Neuronal stem cell (in vitro differentiated cells): ENCODE results near the gene SORBS1.

Experiments
- DNase-seq: peaks from one replicate; pipeline ENCODE4 v3.0.0-alpha.2; 2013; ENCODE audit warnings: low spot score
- H2AFZ ChIP-seq: one replicate; pipeline ENCODE4 v1.6.1; 2013; ENCODE audit warnings: mild to moderate bottlenecking, low read length, inconsistent platforms
- H2AK5ac ChIP-seq: 2 replicates; pipeline ENCODE4 v1.6.1; 2013; ENCODE audit warnings: low read depth, mild to moderate bottlenecking, inconsistent platforms, low read length, moderate library complexity, mixed read lengths
- H2BK120ac ChIP-seq: 2 replicates; pipeline ENCODE4 v1.6.1; 2013; ENCODE audit warnings: low read depth, mild to moderate bottlenecking, inconsistent platforms, low read length, moderate library complexity, mixed read lengths
- H2BK12ac ChIP-seq: one replicate; pipeline ENCODE4 v1.6.1; 2013; ENCODE audit warnings: low read length, inconsistent platforms
- H2BK15ac ChIP-seq: 2 replicates; pipeline ENCODE4 v1.6.1; 2013; ENCODE audit warnings: mild to moderate bottlenecking, low read length, inconsistent platforms, mixed read lengths
- H2BK5ac ChIP-seq: one replicate; pipeline ENCODE4 v1.6.1; 2013; ENCODE audit warnings: inconsistent platforms, mild to moderate bottlenecking, low read length, moderate library complexity
- H3K14ac ChIP-seq: one replicate; pipeline ENCODE4 v1.6.1; 2013; ENCODE audit warnings: low read length, inconsistent platforms
- H3K18ac ChIP-seq: 2 replicates; pipeline ENCODE4 v1.6.1; 2013; ENCODE audit warnings: low read length, inconsistent platforms
- H3K23ac ChIP-seq: 2 replicates; pipeline ENCODE4 v1.6.1; 2013; ENCODE audit warnings: low read depth, mild to moderate bottlenecking, mixed read lengths, low read length, inconsistent platforms; ENCODE audit not compliant: poor library complexity
- H3K27ac ChIP-seq: replicated peaks from 3 replicates; pipeline ENCODE4 v1.5.1; 2013; ENCODE audit warnings: low read length, inconsistent platforms
- H3K27me3 ChIP-seq, 3 experiments: 2 replicates each; pipeline ENCODE4 v1.6.1; 2013; ENCODE audit warnings: low read length in 3 of 3, mild to moderate bottlenecking in 2 of 3, inconsistent platforms in 1 of 3, low read depth in 1 of 3, mixed read lengths in 1 of 3, moderate library complexity in 1 of 3; ENCODE audit not compliant: control insufficient read depth in 3 of 3, insufficient read depth in 3 of 3
- H3K36me3 ChIP-seq, 2 donors: replicated peaks in 1 of 2; 2 replicates each; pipeline ENCODE4 v1.6.1; 2013; ENCODE audit warnings: low read length in 2 of 2; ENCODE audit not compliant: control insufficient read depth in 2 of 2, insufficient read depth in 2 of 2
- H3K4ac ChIP-seq: 2 replicates; pipeline ENCODE4 v1.6.1; 2013; ENCODE audit warnings: inconsistent platforms, mild to moderate bottlenecking, low read length, moderate library complexity
- H3K4me1 ChIP-seq, 2 donors: 1 replicate in 1 of 2; 2 replicates in 1 of 2; pipeline ENCODE4 v1.6.1; 2013; ENCODE audit warnings: low read length in 2 of 2, low read depth in 1 of 2; ENCODE audit not compliant: control insufficient read depth in 2 of 2, insufficient read depth in 1 of 2
- H3K4me2 ChIP-seq: one replicate; pipeline ENCODE4 v1.6.1; 2013; ENCODE audit warnings: mild to moderate bottlenecking, low read length, inconsistent platforms; ENCODE audit not compliant: insufficient read depth, poor library complexity, severe bottlenecking
- H3K4me3 ChIP-seq, 2 donors: 2 replicates each; pipeline ENCODE4 v1.5.1; 2013; ENCODE audit warnings: low read length in 2 of 2, mild to moderate bottlenecking in 2 of 2, inconsistent platforms in 1 of 2, moderate library complexity in 1 of 2
- H3K79me1 ChIP-seq: one replicate; pipeline ENCODE4 v1.6.1; 2013; ENCODE audit warnings: low read depth, mild to moderate bottlenecking, inconsistent platforms, low read length, moderate library complexity
- H3K9ac ChIP-seq: one replicate; pipeline ENCODE4 v1.6.1; 2013; ENCODE audit warnings: mild to moderate bottlenecking, low read depth, low read length, inconsistent platforms; ENCODE audit not compliant: poor library complexity
- H3K9me3 ChIP-seq, 2 donors: replicated peaks in 1 of 2; 2 replicates each; pipeline versions ENCODE3 to v1.6.1; 2013; ENCODE audit warnings: low read length in 2 of 2, mild to moderate bottlenecking in 2 of 2, inconsistent platforms in 1 of 2, low read depth in 1 of 2, mixed read lengths in 1 of 2, moderate library complexity in 1 of 2; ENCODE audit not compliant: control insufficient read depth in 2 of 2, insufficient read depth in 1 of 2
- H4K8ac ChIP-seq: one replicate; pipeline ENCODE4 v1.6.1; 2013; ENCODE audit warnings: low read depth, mild to moderate bottlenecking, inconsistent platforms, low read length, moderate library complexity
- H4K91ac ChIP-seq: one replicate; pipeline ENCODE4 v1.6.1; 2013; ENCODE audit warnings: low read length, low read depth, mild to moderate bottlenecking, inconsistent platforms; ENCODE audit not compliant: poor library complexity
- WGBS, 2 donors: extraction: QIAGEN DNeasy Blood & Tissue Kit; methylation state at CpG; one replicate each; pipeline ENCODE4 v1.1.7; 2013; ENCODE audit warnings: missing lambda C conversion rate in 2 of 2, mixed read lengths in 1 of 2; ENCODE audit not compliant: insufficient read length in 2 of 2, insufficient replicate concordance in 1 of 2; ENCODE audit errors: extremely low coverage in 2 of 2; 5-methylcytosine and 5-hydroxymethylcytosine counted together

The SORBS1 gene

DNA sequence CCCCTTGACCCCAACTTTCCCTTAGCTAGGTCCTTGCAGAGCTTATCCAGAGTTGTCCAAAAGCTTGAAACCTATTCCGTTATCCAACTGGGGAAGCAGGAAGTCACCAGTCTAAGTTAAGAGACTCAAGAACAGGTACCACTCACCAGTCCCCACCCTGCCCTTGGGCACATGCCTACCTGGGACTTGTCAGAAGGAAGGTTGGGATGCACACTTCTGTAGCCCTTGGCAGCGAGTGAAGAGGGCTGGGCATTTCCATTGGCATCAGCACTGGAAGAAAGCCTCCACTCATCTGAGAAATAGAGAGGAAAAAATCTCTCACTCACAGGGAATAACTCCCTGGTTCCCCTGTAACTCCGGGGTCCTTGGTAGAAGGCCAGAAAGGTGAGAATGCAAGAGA lies 139.4 kb downstream of the SORBS1 start:
- no peak overlapping the region for H3K18ac ChIP-seq
- no peaks in the 10 kb centered on the region for H3K79me1 ChIP-seq
- no peak overlapping the region for H2AK5ac ChIP-seq
- no peaks in the 10 kb centered on the region for H3K9me3 ChIP-seq
- H3K4me3 ChIP-seq: no peak overlapping the region
- H3K27me3 ChIP-seq: no peaks in the 10 kb centered on the region
- no peak overlapping the region for H3K4me2 ChIP-seq
- H2BK15ac ChIP-seq: no peak overlapping the region
- no CpG with 5 or more reads among the region's 3 CpGs for WGBS, 2 donors
- no peak overlapping the region for H2BK120ac ChIP-seq
- no peaks in the 10 kb centered on the region for H3K36me3 ChIP-seq
- H3K14ac ChIP-seq: no peak overlapping the region
- no peak overlapping the region for H3K4ac ChIP-seq
- H3K4me1 ChIP-seq: no peaks in the 10 kb centered on the region
- H3K23ac ChIP-seq: no peak overlapping the region
- H2AFZ ChIP-seq: no peak overlapping the region
- no peak overlapping the region for H2BK12ac ChIP-seq
- no peak overlapping the region for H3K9ac ChIP-seq
- no peak overlapping the region for H4K91ac ChIP-seq
- DNase-seq: no peak
- H2BK5ac ChIP-seq: no peak overlapping the region
- H3K27ac ChIP-seq: no peak overlapping the region
- no peak overlapping the region for H4K8ac ChIP-seq

DNA sequence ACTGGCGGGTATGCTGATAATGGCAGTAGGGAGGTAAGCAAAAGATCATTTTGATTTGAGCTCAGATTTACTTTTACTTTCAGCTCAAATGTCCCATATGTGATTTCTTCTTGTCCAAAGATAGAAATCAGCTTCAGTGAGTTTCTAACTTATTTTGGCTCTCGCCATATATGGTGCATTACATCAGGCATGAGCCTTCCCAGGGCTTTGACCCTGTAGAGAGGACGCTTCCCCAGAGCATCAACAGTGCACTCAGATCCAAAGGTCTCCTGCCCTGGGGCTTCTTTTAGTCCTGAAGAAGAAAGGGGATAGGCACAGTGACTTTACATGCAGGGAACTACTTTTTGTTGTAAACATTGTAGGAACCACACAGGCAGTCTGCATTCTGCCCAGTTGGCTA lies 141.8 kb downstream of the SORBS1 start:
- H3K27me3 ChIP-seq: no peaks in the 10 kb centered on the region
- no peak overlapping the region for H2BK15ac ChIP-seq
- H3K9ac ChIP-seq: no peak overlapping the region
- no peak overlapping the region for H3K27ac ChIP-seq
- WGBS, 2 donors: no CpG with 5 or more reads among the region's 3 CpGs
- H3K4me1 ChIP-seq: peaks cover 4 to 12% of the 10 kb centered on the region in 2 donors
- no peak overlapping the region for H2BK120ac ChIP-seq
- no peaks in the 10 kb centered on the region for H3K79me1 ChIP-seq
- no peak overlapping the region for H2AK5ac ChIP-seq
- H2AFZ ChIP-seq: no peak overlapping the region
- H3K4ac ChIP-seq: no peak overlapping the region
- no peak overlapping the region for H3K18ac ChIP-seq
- H3K36me3 ChIP-seq: no peaks in the 10 kb centered on the region
- no peak overlapping the region for H2BK5ac ChIP-seq
- no peaks in the 10 kb centered on the region for H3K9me3 ChIP-seq
- no peak overlapping the region for H3K4me2 ChIP-seq
- no peak overlapping the region for H3K4me3 ChIP-seq
- DNase-seq: no peak
- H3K14ac ChIP-seq: no peak overlapping the region
- no peak overlapping the region for H4K91ac ChIP-seq
- no peak overlapping the region for H4K8ac ChIP-seq
- H3K23ac ChIP-seq: no peak overlapping the region
- no peak overlapping the region for H2BK12ac ChIP-seq

DNA sequence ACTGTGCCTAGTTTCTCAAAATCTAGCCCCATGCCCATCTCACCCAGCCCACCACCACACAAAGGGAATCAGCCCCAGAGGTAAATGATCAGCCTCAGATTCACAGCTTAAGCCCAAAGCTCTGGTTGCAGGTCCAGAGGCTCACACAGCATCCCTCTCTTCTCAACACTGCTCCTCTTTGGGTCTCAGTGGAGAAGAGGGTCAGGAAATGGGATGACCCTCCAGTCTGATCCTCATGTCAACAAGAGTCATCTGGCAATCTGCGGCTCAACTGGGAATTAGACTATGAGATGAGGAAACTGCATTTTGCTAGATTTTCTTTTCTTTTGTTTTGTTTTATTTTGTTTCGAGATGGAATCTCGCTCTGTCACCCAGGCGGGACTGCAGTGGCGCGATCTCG lies 144.2 kb downstream of the SORBS1 start:
- H2BK120ac ChIP-seq: no peak overlapping the region
- no peak overlapping the region for H3K14ac ChIP-seq
- peak overlapping the region; percentile 24 for H3K9ac ChIP-seq
- no peak overlapping the region for H2BK5ac ChIP-seq
- H2AK5ac ChIP-seq: no peak overlapping the region
- H3K23ac ChIP-seq: no peak overlapping the region
- H3K4me2 ChIP-seq: no peak overlapping the region
- H3K4ac ChIP-seq: no peak overlapping the region
- H3K27ac ChIP-seq: no peak overlapping the region
- H3K4me1 ChIP-seq: peaks cover 14 to 16% of the 10 kb centered on the region in 2 donors
- no CpG with 5 or more reads among the region's 7 CpGs for WGBS, 2 donors
- no peaks in the 10 kb centered on the region for H3K36me3 ChIP-seq
- DNase-seq: no peak
- H2BK12ac ChIP-seq: no peak overlapping the region
- no peaks in the 10 kb centered on the region for H3K9me3 ChIP-seq
- no peak overlapping the region for H4K91ac ChIP-seq
- H3K79me1 ChIP-seq: no peaks in the 10 kb centered on the region
- no peak overlapping the region for H2AFZ ChIP-seq
- no peak overlapping the region for H2BK15ac ChIP-seq
- H3K27me3 ChIP-seq: no peaks in the 10 kb centered on the region
- no peak overlapping the region for H3K4me3 ChIP-seq
- no peak overlapping the region for H3K18ac ChIP-seq
- H4K8ac ChIP-seq: no peak overlapping the region

DNA sequence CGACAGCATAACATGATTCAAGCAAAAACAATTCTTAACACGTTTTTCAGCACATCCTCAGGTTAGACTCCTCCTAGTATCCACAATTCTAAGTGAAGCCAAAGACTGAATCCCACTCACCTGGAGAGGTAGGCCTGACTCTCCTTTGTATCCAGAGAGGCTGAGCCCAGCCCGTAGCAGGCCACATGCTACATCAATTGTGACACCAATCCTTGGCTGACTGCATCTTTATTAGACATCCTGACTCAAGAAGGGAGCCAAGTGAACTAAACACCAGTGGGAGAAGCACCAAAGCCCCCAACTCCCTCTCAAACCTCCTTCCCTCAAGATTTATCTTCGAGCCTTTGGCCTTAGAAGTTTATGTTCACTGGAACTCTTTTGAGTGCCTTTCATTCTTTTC lies 144.9 kb downstream of the SORBS1 start:
- Histone ChIP-seq H4K91ac (no peak overlapping the region), H2BK5ac (no peak overlapping the region), H2AFZ (no peak overlapping the region), H2AK5ac (no peak overlapping the region), H3K14ac (no peak overlapping the region), H4K8ac (no peak overlapping the region), H3K9ac (no peak overlapping the region), H3K18ac (no peak overlapping the region), H3K4me3 (no peak overlapping the region), H3K4me2 (no peak overlapping the region), H3K23ac (no peak overlapping the region), H2BK120ac (no peak overlapping the region), H3K36me3 (no peaks in the 10 kb centered on the region), H3K9me3 (no peaks in the 10 kb centered on the region), H3K27me3 (no peaks in the 10 kb centered on the region), H3K4ac (no peak overlapping the region), H2BK12ac (no peak overlapping the region), H3K4me1 (peaks cover 14 to 16% of the 10 kb centered on the region in 2 donors), H3K79me1 (no peaks in the 10 kb centered on the region), H3K27ac (no peak overlapping the region), H2BK15ac (no peak overlapping the region)
- WGBS, 2 donors: no CpG with 5 or more reads among the region's 4 CpGs
- no peak for DNase-seq
